Cardiac ventricle fibroblast (primary cell): ENCODE data around the gene RAB40C. TPM values are rescaled to one million over a fixed set of nuclear protein-coding genes. Genes with fewer than 3 reads are reported as not detected.

ENCODE experiments used
- total RNA-seq: library from RNA; depleted of rRNA; stranded (reverse); fragments of >200 nt; gene quantifications from 2 replicates; pipeline ENCODE4 v1.2.3, GENCODE V29; 2015

The RAB40C gene, protein sequence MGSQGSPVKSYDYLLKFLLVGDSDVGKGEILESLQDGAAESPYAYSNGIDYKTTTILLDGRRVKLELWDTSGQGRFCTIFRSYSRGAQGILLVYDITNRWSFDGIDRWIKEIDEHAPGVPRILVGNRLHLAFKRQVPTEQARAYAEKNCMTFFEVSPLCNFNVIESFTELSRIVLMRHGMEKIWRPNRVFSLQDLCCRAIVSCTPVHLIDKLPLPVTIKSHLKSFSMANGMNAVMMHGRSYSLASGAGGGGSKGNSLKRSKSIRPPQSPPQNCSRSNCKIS
- total RNA-seq, result 10.9 and 19.7 TPM in 2 replicates

DNA sequence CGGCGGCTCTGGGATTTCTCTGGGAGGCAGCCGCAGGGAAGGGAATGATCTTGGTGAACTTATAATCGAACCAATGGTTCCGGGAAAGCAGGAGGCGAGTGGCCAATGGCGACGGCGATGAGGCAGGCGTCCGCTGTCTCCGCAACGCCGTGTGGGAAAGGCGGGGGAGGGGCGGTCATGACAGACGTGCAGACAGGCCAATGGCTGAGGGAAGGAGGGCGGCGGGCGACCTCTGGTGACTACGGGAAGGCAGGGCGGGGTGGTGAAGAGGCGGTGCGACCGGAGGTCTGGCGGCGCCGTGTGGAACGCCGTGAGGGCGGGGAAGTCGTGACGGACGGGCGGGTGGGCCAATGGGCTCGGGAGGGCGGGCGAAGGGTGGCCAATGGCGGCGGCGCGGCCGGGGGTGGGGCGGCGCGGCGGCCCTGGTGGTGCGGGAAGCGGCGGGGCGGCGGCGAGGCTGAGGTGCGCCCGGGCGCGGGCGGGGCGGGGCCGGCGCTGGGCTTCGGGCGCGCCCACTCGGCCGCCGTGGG, at the start of gene RAB40C:
Gene RAB40C (plus strand): TSS at position 409 of the 530 bp plus-strand sequence. CDS start 226 bp downstream, outside the sequence.

GRCh38 chr16:560204-560700, 29.6 kb upstream of the RAB40C start, which contains the start of gene PRR35:
TSS of gene PRR35 (plus strand) at chr16:560394. CDS start at chr16:563295, 2,901 bp downstream.

GRCh38 chr16:566475-567372, 23.1 kb upstream of the RAB40C start, which contains the start of gene NHLRC4:
TSS of gene NHLRC4 (plus strand) at chr16:567005. CDS start at chr16:568048, 1,043 bp downstream.

DNA sequence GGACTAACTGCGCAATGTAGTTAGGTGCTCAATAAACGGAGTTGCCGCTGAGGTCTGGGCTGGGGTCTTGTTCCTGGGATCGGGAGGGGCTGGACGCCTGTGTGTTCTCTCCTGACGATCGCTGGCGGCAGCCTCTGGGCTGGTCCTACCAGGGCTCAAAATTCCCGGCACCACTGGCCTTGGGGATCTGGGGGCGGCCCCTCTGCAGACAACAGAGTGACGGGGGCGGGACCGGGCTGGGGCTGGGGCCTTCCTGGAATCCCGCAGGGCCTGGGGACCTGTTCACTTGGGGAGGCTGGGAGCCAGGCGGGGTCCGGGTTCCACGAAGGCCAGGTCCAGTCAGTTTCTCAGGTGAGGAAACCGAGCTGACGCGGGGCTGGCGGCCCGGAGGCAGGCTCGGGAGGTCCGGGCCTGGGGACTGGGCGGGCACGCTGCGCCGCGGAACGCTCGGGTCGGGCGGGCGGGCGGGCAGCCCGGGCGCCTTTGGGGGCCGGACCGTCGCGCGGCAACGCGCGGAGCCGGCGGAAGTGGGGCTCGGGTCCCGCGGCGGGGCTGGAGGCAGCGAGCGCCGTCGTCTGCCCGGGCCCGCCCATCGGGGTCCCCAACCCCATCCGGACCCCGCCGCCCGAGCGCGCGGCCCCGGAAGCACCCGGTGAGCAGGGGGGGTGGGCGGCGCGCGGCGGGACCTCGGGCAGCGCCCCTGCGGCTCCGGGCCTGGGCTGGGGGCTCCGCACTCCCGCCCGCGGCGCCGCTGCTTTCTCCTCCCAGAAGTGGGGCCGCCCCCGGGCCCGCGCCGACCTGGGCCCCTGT, 20.2 kb upstream of the RAB40C start, which contains the start of gene PIGQ:
Gene PIGQ (plus strand): TSS at position 524 of the 810 bp plus-strand sequence. CDS start 4,107 bp downstream, outside the sequence.

GRCh38 chr16:630815-631405, 41.0 kb downstream of the RAB40C start, which contains the start of gene WFIKKN1:
TSS of gene WFIKKN1 (plus strand) at chr16:630985. CDS start at chr16:631254, 269 bp downstream.

DNA sequence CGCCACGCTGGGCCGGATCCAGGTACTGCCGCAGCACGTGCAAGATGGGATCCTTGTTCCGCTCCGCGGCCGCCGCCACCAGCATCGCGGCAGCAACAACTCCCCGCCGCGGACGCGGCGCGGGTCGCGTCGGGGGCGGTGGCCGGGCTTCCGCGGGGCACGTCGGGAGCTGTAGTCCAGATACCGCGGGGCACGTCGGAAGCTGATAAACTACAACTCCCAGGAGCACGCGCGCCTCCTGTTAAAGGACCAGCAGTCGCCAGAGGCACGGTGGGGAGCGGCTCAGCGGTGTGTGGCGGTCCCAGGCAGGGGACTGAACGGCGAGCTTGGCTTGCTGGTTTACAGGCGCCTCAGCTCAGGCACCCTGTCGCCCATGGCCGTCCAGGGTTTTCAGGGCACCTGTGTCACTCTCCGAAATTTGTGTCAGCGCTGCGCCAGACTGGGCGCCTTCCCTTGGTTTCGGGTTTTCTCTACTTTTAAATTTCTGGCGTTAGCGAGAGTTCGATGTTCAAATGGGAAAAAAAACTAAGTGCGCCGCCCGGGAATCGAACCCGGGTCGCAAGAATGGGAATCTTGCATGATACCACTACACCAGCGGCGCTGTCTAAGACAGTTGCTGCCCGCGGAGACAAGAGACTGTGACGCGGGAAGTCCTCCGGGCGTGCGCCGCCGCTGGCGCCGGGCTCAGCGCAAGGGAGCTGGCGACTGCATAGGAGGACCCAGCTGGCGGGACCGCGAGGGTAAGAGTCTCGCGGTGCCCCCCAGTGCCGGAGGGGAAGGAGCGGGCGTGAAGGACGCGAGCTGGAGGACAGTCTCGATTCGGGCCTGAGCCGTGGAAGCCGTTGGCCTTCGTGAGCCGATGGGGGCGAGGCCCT, 46.6 kb downstream of the RAB40C start, which contains the start of gene METTL26:
Gene METTL26 (minus strand): TSS at position 100 of the 875 bp plus-strand sequence. CDS start 15 bp downstream, at position 85.

GRCh38 chr16:641326-642188, 51.7 kb downstream of the RAB40C start, which contains the start of gene MCRIP2:
TSS of gene MCRIP2 (plus strand) at chr16:641828. CDS start at chr16:641992, 164 bp downstream.

DNA sequence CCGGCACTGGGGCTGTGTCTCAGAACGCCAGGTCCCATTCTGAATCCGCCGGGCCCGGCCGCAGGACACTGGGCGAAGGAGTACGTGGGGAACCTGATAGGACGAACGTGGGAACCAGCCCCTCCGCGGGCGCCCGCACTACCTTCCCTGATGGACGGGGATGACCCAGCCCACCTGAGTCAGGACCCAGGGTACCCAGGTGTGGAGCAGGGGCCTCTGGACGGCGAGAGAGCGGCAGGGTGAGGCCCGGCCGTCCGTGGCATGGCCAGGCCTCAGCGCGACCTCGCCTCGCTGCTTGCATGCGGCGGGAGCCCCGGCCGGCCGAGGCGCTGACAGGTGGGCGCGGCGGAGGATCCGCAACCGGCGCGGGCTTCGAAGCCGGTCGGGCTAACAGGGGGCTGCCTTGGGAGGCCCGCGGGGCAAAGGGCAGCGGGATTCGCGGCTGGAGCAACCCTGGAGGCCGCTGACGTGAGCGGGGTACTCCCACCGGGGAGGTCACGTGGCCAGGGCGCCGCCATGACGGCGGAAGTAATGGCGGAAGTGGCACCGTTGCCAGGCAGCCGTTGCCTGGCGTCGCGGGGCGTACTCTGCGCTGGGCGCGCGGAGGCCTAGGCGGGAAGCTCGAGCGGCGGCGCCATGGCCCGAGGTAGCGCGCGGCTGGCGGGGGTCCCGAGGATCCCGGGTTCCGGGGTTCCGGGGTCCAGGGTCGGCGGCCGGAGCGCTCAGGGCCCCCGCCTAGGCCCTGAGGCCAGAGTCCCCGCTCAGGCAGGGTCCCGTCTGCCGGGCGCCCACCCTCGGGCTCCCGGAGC, 59.1 kb downstream of the RAB40C start, which contains the start of gene WDR90:
Gene WDR90 (plus strand): TSS at position 585 of the 809 bp plus-strand sequence. CDS start 52 bp downstream, at position 637.

GRCh38 chr16:667780-668518, 78.1 kb downstream of the RAB40C start, which contains the start of gene RHOT2:
TSS of gene RHOT2 (plus strand) at chr16:668132. CDS start at chr16:668200, 68 bp downstream.

DNA sequence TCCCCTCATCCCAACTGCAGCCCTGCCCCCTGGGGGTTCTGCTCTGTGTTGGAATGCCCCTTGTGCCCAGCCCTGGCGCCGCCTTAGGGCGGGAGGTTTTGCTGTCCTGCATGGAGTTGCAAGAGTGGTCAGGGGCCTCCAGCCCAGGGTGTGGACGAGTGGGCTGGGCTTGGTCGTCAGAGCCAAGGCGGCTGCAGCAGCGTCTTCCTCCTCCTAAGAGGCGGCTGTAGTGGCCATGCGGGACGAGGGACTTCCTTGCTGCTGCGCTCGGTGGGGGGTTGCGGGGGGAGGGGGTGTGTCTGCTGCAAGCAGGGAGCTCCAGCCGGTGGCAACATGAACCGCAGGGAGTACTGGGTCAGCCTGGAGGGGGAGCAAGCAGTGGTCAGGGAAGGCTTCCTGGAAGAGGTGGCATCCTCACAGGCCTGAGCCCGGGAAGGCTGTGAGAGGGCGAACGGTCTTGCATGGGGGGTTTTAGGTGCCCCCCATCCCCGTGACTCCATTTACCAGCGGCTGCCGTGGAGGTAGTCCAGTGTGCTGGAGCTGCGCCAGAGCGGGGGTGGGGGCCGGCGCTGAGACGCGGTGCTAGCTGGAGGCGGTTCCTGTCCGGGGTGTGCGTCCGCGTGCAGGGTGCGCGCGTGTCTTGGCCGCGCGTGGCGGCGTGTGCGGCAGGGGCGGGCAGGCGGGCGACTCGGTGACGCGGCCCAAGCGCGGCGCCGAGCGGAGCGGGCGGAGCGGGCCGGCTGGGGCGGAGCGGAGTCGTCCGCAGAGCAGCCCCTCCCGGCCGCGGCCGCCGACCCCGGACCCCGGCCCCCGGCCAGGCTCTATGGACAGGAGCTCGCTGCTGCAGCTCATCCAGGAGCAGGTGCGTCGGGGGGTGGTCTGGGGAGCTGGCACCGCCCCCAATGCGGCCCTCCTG, 85.4 kb downstream of the RAB40C start, which contains the start of gene RHBDL1:
Gene RHBDL1 (plus strand): TSS at position 704 of the 916 bp plus-strand sequence. CDS start 120 bp downstream, at position 824.

Other genes with a start within 250 kb of the RAB40C start
- gene AXIN1, start 237.3 kb upstream of the RAB40C start, total RNA-seq, result 19.0 and 20.7 TPM in 2 replicates
- 55.9 and 64.4 TPM in 2 replicates for gene MRPL28, start 219.5 kb upstream of the RAB40C start, total RNA-seq
- 28.3 and 44.1 TPM in 2 replicates for gene PGAP6, start 208.1 kb upstream of the RAB40C start, total RNA-seq
- gene NME4, start 192.9 kb upstream of the RAB40C start, total RNA-seq, result 88.8 and 105 TPM in 2 replicates
- gene DECR2, start 188.2 kb upstream of the RAB40C start, total RNA-seq, result 15.5 and 19.2 TPM in 2 replicates
- gene RAB11FIP3, start 164.4 kb upstream of the RAB40C start, total RNA-seq, result 29.1 and 32.8 TPM in 2 replicates
- gene CAPN15, start 62.4 kb upstream of the RAB40C start, total RNA-seq, result 29.2 and 37.8 TPM in 2 replicates
- not detected in 2 replicates for gene PRR35, start 29.7 kb upstream of the RAB40C start, total RNA-seq
- gene NHLRC4, start 23.1 kb upstream of the RAB40C start, total RNA-seq, result 3.5 and 4.4 TPM in 2 replicates
- gene PIGQ, start 20.1 kb upstream of the RAB40C start, total RNA-seq, result 20.2 and 25.1 TPM in 2 replicates
- 0.06 TPM in 1 of 2 replicates, not detected in the other for gene WFIKKN1, start 40.9 kb downstream of the RAB40C start, total RNA-seq
- 187 and 190 TPM in 2 replicates for gene METTL26, start 46.2 kb downstream of the RAB40C start, total RNA-seq
- gene MCRIP2, start 51.8 kb downstream of the RAB40C start, total RNA-seq, result 21.0 and 34.2 TPM in 2 replicates
- gene WDR90, start 59.3 kb downstream of the RAB40C start, total RNA-seq, result 5.7 and 9.1 TPM in 2 replicates
- 18.7 and 19.5 TPM in 2 replicates for gene RHOT2, start 78.1 kb downstream of the RAB40C start, total RNA-seq
- 0.50 and 1.5 TPM in 2 replicates for gene RHBDL1, start 85.6 kb downstream of the RAB40C start, total RNA-seq
- 97.2 and 118 TPM in 2 replicates for gene STUB1, start 90.3 kb downstream of the RAB40C start, total RNA-seq
- gene JMJD8, start 94.3 kb downstream of the RAB40C start, total RNA-seq, result 47.8 and 63.7 TPM in 2 replicates
- gene WDR24, start 100.3 kb downstream of the RAB40C start, total RNA-seq, result 14.2 and 14.9 TPM in 2 replicates
- gene FBXL16, start 115.7 kb downstream of the RAB40C start, total RNA-seq, result not detected in 2 replicates
- 115 and 126 TPM in 2 replicates for gene METRN, start 125.1 kb downstream of the RAB40C start, total RNA-seq
- 30.0 and 34.0 TPM in 2 replicates for gene ANTKMT, start 131.1 kb downstream of the RAB40C start, total RNA-seq
- 0.10 and 1.3 TPM in 2 replicates for gene CCDC78, start 136.4 kb downstream of the RAB40C start, total RNA-seq
- 5.9 and 16.4 TPM in 2 replicates for gene HAGHL, start 137.0 kb downstream of the RAB40C start, total RNA-seq
- 8.9 and 16.7 TPM in 2 replicates for gene CIAO3, start 150.9 kb downstream of the RAB40C start, total RNA-seq
- not detected in 2 replicates for gene MSLN, start 170.7 kb downstream of the RAB40C start, total RNA-seq
- 20.3 and 26.0 TPM in 2 replicates for gene RPUSD1, start 198.3 kb downstream of the RAB40C start, total RNA-seq
- gene CHTF18, start 198.6 kb downstream of the RAB40C start, total RNA-seq, result 2.0 and 4.9 TPM in 2 replicates
- gene GNG13, start 210.7 kb downstream of the RAB40C start, total RNA-seq, result not detected in 2 replicates